Activated CD8-positive, alpha-beta memory T cell treated with anti-CD3 and anti-CD28 coated beads, Interleukin-2, amount 50 U/mL, for 24 hours (primary cell): Measurements from ENCODE around the gene LPCAT2.

Experiments used
- DNase-seq: peaks from one replicate; pipeline ENCODE4 v3.0.0-alpha.2; 2020; ENCODE audit errors: extremely low read depth

LPCAT2 gene

GRCh38 chr16:55503726-55504550 lies 4.9 kb upstream of the LPCAT2 start:
- no peak for DNase-seq

- no peak for DNase-seq
These were observed 3.4 kb upstream of the LPCAT2 start for GRCh38 chr16:55505333-55506015.

- DNase-seq: no peak
These were observed 2.8 kb upstream of the LPCAT2 start for GRCh38 chr16:55506083-55506482.

GRCh38 chr16:55506708-55507107 lies 2.2 kb upstream of the LPCAT2 start:
- DNase-seq: no peak

GRCh38 chr16:55508271-55508921 lies 476 bp upstream of the LPCAT2 start:
- DNase-seq: no peak

GRCh38 chr16:55510185-55510805 lies 1.4 kb downstream of the LPCAT2 start:
- no peak for DNase-seq

- DNase-seq: no peak
These were observed 4.1 kb downstream of the LPCAT2 start for GRCh38 chr16:55512941-55513340.

- DNase-seq: no peak
These were observed 4.7 kb downstream of the LPCAT2 start for GRCh38 chr16:55513616-55514015.

GRCh38 chr16:55515111-55515510 lies 6.2 kb downstream of the LPCAT2 start:
- DNase-seq: no peak

- DNase-seq: no peak
These were observed 12.9 kb downstream of the LPCAT2 start for GRCh38 chr16:55521792-55522191.

GRCh38 chr16:55526441-55526840 lies 17.6 kb downstream of the LPCAT2 start:
- DNase-seq: no peak

- DNase-seq: no peak
These were observed 19.0 kb downstream of the LPCAT2 start for GRCh38 chr16:55527885-55528284.

- no peak for DNase-seq
These were observed 20.1 kb downstream of the LPCAT2 start for GRCh38 chr16:55529018-55529417.

- DNase-seq: no peak
These were observed 21.5 kb downstream of the LPCAT2 start for GRCh38 chr16:55530316-55530856.

- DNase-seq: no peak
These were observed 23.4 kb downstream of the LPCAT2 start for GRCh38 chr16:55532227-55532626.

- no peak for DNase-seq
These were observed 25.9 kb downstream of the LPCAT2 start for GRCh38 chr16:55534756-55535155.

GRCh38 chr16:55539049-55539448 lies 30.2 kb downstream of the LPCAT2 start:
- DNase-seq: no peak

- DNase-seq: no peak
These were observed 30.6 kb downstream of the LPCAT2 start for GRCh38 chr16:55539488-55539887.

- DNase-seq: no peak
These were observed 31.3 kb downstream of the LPCAT2 start for GRCh38 chr16:55540221-55540620.

GRCh38 chr16:55542459-55543082 lies 33.7 kb downstream of the LPCAT2 start:
- DNase-seq: no peak

- DNase-seq: no peak
These were observed 34.6 kb downstream of the LPCAT2 start for GRCh38 chr16:55543472-55543871.

- DNase-seq: no peak
These were observed 43.7 kb downstream of the LPCAT2 start for GRCh38 chr16:55552621-55553020.
